OCI-LY7 (cell line): ENCODE data around the gene IQGAP3. TPM values are rescaled to one million over a fixed set of nuclear protein-coding genes. Genes with fewer than 3 reads are reported as not detected.

ENCODE experiments used
- BruUV-seq: library from RNA; stranded (reverse); fragments of 400-500 nt; replicated peaks from 2 replicates; lab custom pipeline; 2021; lab: Mats Ljungman, UMichigan
- CTCF ChIA-PET: fragments of 300-600 bp; sonication (Branson Sonifier 250); formaldehyde crosslinking; loops from one replicate; lab custom pipeline; 2022; ENCODE audit warnings: antibody characterized with exemption; ENCODE audit not compliant: unreplicated experiment; lab: Charles Lee
- POLR2A ChIA-PET: fragments of 300-600 bp; sonication (Branson Sonifier 250); formaldehyde crosslinking; loops from one replicate; lab custom pipeline; 2022; ENCODE audit warnings: antibody characterized with exemption; lab: Charles Lee
- DNase-seq: peaks from one replicate; pipeline ENCODE4 v3.0.0-alpha.2; 2015; ENCODE audit warnings: low spot score
- H2AFZ ChIP-seq: fragments of 200-600 bp; sonication (generic), shearing (Covaris generic); 2 replicates; pipeline ENCODE4 v1.6.1; 2014; ENCODE audit warnings: mild to moderate bottlenecking, antibody characterized with exemption, low read length, moderate library complexity
- H3K27ac ChIP-seq: fragments of 200-600 bp; sonication (generic); 2 replicates; pipeline ENCODE4 v1.5.1; 2014; ENCODE audit warnings: mixed run types, low read depth, mild to moderate bottlenecking, moderate library complexity, low read length, inconsistent platforms; ENCODE audit not compliant: poor library complexity, severe bottlenecking
- H3K36me3 ChIP-seq: fragments of 200-600 bp; sonication (generic); 2 replicates; pipeline ENCODE4 v1.6.1; 2014; ENCODE audit warnings: mild to moderate bottlenecking, antibody characterized with exemption, low read length, moderate library complexity, mixed read lengths; ENCODE audit not compliant: insufficient read depth
- H3K4me1 ChIP-seq: fragments of 200-600 bp; sonication (generic); 2 replicates; pipeline ENCODE4 v1.5.1; 2014; ENCODE audit warnings: mild to moderate bottlenecking, low read length; ENCODE audit not compliant: insufficient read depth, poor library complexity, severe bottlenecking
- H3K4me2 ChIP-seq: fragments of 200-600 bp; sonication (generic); 2 replicates; pipeline ENCODE4 v1.6.1; 2014; ENCODE audit warnings: mild to moderate bottlenecking, low read length
- H3K4me3 ChIP-seq: fragments of 200-600 bp; sonication (generic); 2 replicates; pipeline ENCODE4 v1.5.1; 2014; ENCODE audit warnings: mild to moderate bottlenecking, low read depth, low read length; ENCODE audit not compliant: poor library complexity, severe bottlenecking
- H3K79me2 ChIP-seq: fragments of 200-600 bp; sonication (generic); 2 replicates; pipeline ENCODE4 v1.6.1; 2016; ENCODE audit warnings: low read depth, mild to moderate bottlenecking, low read length, moderate library complexity, mixed read lengths; ENCODE audit not compliant: insufficient read depth
- H3K9me2 ChIP-seq: fragments of 200-600 bp; sonication (generic); 2 replicates; pipeline ENCODE4 v1.6.1; 2016; ENCODE audit warnings: mild to moderate bottlenecking, low read length, mixed read lengths; ENCODE audit not compliant: insufficient read depth
- H3K9me3 ChIP-seq: fragments of 200-600 bp; sonication (generic); 2 replicates; pipeline ENCODE4 v1.6.1; 2014; ENCODE audit warnings: mild to moderate bottlenecking, mixed run types, low read length, mixed read lengths
- H4K20me1 ChIP-seq: fragments of 200-600 bp; sonication (generic); 2 replicates; pipeline ENCODE4 v1.6.1; 2014; ENCODE audit warnings: mild to moderate bottlenecking, antibody characterized with exemption, low read length, moderate library complexity, mixed read lengths; ENCODE audit not compliant: insufficient read depth
- EZH2phosphoT487 ChIP-seq: fragments of 200-600 bp; sonication (generic); IDR thresholded peaks from 2 replicates; pipeline ENCODE4 v1.6.1; 2018; ENCODE audit warnings: low read depth, borderline replicate concordance, mild to moderate bottlenecking, mixed run types, antibody characterized with exemption, low read length, moderate library complexity, mixed read lengths
- intact Hi-C: fragments of 100-400 bp; cut with micrococcal nuclease; formaldehyde crosslinking; loops from one replicate; pipeline ENCODE4 v1.10.0; 2022; ENCODE audit not compliant: unreplicated experiment
- total RNA-seq, 2 experiments: library from RNA; depleted of rRNA in 1 of 2; stranded (reverse); fragments of >200 nt in 1 of 2; shearing (Covaris generic) in 1 of 2; gene quantifications; 2 replicates each; pipeline ENCODE4 v1.2.3, GENCODE V29; 2014 to 2022
- TF ChIP-seq, protein P1 (sequence below): fragments of 200-600 bp; sonication (generic); conservative IDR thresholded peaks from 2 replicates; pipeline ENCODE4 v1.5.1; 2014; ENCODE audit warnings: mild to moderate bottlenecking, antibody characterized with exemption, low read length, moderate library complexity, mixed read lengths

The IQGAP3 gene
- total RNA-seq, 2 experiments from 2014 or later = 22.4 to 28.7 TPM

DNA sequence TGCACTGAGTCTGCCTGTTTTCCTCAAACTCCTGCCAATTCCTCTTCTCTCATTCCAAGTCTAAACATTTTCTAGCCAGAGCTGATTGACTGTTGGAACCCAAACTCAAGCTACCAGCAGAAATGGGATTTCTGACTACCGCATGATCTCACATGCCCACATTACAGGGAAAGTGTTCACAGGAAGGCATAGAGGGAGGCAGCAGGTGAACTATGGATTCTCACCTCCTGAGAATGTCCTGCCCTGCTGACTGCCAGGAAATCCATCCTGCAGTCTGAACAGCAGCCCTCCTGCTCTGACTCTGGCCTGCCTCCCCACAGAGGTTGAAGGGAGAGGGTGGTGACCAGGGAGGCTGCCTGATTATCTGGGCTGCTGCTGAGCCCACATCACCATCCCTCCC lies 22.5 kb downstream of the IQGAP3 start:
- Histone ChIP-seq H3K79me2 (no peaks in the 10 kb centered on the region), H3K9me3 (no peaks in the 10 kb centered on the region), H4K20me1 (no peaks in the 10 kb centered on the region), H3K4me3 (no peak overlapping the region), H3K4me1 (peaks cover 32% of the 10 kb centered on the region), H3K4me2 (no peak overlapping the region), H3K27ac (no peak overlapping the region), H3K36me3 (peaks cover 27% of the 10 kb centered on the region), H2AFZ (no peak overlapping the region), H3K9me2 (no peaks in the 10 kb centered on the region)
- intact Hi-C loops = no loop called here
- POLR2A ChIA-PET = interaction anchor here (1.1 to 2.7 kb wide), 2 partner anchors 25 to 53 kb away, joined by 3 to 10 read pairs; no protein-coding TSS in a partner anchor
- no peak for TF ChIP-seq EZH2phosphoT487
- TF ChIP-seq, protein P1, sequence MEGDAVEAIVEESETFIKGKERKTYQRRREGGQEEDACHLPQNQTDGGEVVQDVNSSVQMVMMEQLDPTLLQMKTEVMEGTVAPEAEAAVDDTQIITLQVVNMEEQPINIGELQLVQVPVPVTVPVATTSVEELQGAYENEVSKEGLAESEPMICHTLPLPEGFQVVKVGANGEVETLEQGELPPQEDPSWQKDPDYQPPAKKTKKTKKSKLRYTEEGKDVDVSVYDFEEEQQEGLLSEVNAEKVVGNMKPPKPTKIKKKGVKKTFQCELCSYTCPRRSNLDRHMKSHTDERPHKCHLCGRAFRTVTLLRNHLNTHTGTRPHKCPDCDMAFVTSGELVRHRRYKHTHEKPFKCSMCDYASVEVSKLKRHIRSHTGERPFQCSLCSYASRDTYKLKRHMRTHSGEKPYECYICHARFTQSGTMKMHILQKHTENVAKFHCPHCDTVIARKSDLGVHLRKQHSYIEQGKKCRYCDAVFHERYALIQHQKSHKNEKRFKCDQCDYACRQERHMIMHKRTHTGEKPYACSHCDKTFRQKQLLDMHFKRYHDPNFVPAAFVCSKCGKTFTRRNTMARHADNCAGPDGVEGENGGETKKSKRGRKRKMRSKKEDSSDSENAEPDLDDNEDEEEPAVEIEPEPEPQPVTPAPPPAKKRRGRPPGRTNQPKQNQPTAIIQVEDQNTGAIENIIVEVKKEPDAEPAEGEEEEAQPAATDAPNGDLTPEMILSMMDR = no peak
- CTCF ChIA-PET = no interaction called here
- BruUV-seq = no TSS peak
- DNase-seq = no peak

GRCh38 chr1:156549390-156549789 lies 23.0 kb downstream of the IQGAP3 start:
- no peaks in the 10 kb centered on the region for H3K79me2 ChIP-seq
- peaks cover 32% of the 10 kb centered on the region for H3K4me1 ChIP-seq
- intact Hi-C loops = no loop called here
- no peak for DNase-seq
- H3K4me2 ChIP-seq = no peak overlapping the region
- no peaks in the 10 kb centered on the region for H3K9me3 ChIP-seq
- no peak overlapping the region for H3K4me3 ChIP-seq
- no peak overlapping the region for H3K27ac ChIP-seq
- no peak overlapping the region for H2AFZ ChIP-seq
- BruUV-seq = no TSS peak
- peaks cover 24% of the 10 kb centered on the region for H3K36me3 ChIP-seq
- ChIA-PET POLR2A (no interaction called here), CTCF (no interaction called here)
- TF ChIP-seq, protein P1 = no peak
- TF ChIP-seq EZH2phosphoT487 = no peak
- no peaks in the 10 kb centered on the region for H3K9me2 ChIP-seq
- H4K20me1 ChIP-seq = no peaks in the 10 kb centered on the region

DNA sequence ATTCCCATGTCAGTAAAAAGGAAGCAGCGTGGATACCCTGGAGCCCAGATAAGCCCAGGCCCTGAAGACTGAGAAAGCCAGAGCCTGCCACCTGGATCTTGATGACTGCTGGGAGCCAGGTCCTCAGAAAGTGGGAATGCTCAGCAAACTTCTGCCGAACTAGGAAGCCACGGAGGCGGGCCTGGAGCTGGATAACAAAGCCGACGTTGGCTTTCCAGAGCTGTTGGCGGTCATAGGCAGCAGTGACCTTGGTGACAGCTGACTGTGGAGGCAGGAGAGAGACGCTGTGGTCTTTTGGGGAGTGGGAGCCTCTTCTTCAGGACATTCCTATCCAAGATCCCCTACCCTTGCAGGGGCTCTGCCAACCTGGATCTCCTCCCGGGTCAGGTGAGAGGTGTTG lies 24.4 kb downstream of the IQGAP3 start:
- Histone ChIP-seq H3K4me1 (peaks cover 24% of the 10 kb centered on the region), H3K79me2 (no peaks in the 10 kb centered on the region), H4K20me1 (no peaks in the 10 kb centered on the region), H3K36me3 (peaks cover 23% of the 10 kb centered on the region), H3K9me3 (no peaks in the 10 kb centered on the region), H3K4me3 (no peak overlapping the region), H2AFZ (no peak overlapping the region), H3K27ac (no peak overlapping the region), H3K9me2 (no peaks in the 10 kb centered on the region), H3K4me2 (no peak overlapping the region)
- TF ChIP-seq, protein P1 = no peak
- no TSS peak for BruUV-seq
- intact Hi-C loops = no loop called here
- DNase-seq = no peak
- ChIA-PET POLR2A (no interaction called here), CTCF (interaction anchor here (0.6 kb wide), 1 partner anchor 402 kb away, joined by 4 read pairs; no protein-coding TSS in a partner anchor)
